OCI-LY7 (cell line): ENCODE results near the gene BCL10. TPM values are rescaled to one million over a fixed set of nuclear protein-coding genes. Genes with fewer than 3 reads are reported as not detected.

Source experiments
- BruUV-seq: library from RNA; stranded (reverse); fragments of 400-500 nt; replicated peaks from 2 replicates; lab custom pipeline; 2021; lab: Mats Ljungman, UMichigan
- CTCF ChIA-PET: fragments of 300-600 bp; sonication (Branson Sonifier 250); formaldehyde crosslinking; loops from one replicate; lab custom pipeline; 2022; ENCODE audit warnings: antibody characterized with exemption; ENCODE audit not compliant: unreplicated experiment; lab: Charles Lee
- POLR2A ChIA-PET: fragments of 300-600 bp; sonication (Branson Sonifier 250); formaldehyde crosslinking; loops from one replicate; lab custom pipeline; 2022; ENCODE audit warnings: antibody characterized with exemption; lab: Charles Lee
- DNase-seq: peaks from one replicate; pipeline ENCODE4 v3.0.0-alpha.2; 2015; ENCODE audit warnings: low spot score
- H2AFZ ChIP-seq: fragments of 200-600 bp; sonication (generic), shearing (Covaris generic); 2 replicates; pipeline ENCODE4 v1.6.1; 2014; ENCODE audit warnings: mild to moderate bottlenecking, antibody characterized with exemption, low read length, moderate library complexity
- H3K27ac ChIP-seq: fragments of 200-600 bp; sonication (generic); 2 replicates; pipeline ENCODE4 v1.5.1; 2014; ENCODE audit warnings: mixed run types, low read depth, mild to moderate bottlenecking, moderate library complexity, low read length, inconsistent platforms; ENCODE audit not compliant: poor library complexity, severe bottlenecking
- H3K36me3 ChIP-seq: fragments of 200-600 bp; sonication (generic); 2 replicates; pipeline ENCODE4 v1.6.1; 2014; ENCODE audit warnings: mild to moderate bottlenecking, antibody characterized with exemption, low read length, moderate library complexity, mixed read lengths; ENCODE audit not compliant: insufficient read depth
- H3K4me1 ChIP-seq: fragments of 200-600 bp; sonication (generic); 2 replicates; pipeline ENCODE4 v1.5.1; 2014; ENCODE audit warnings: mild to moderate bottlenecking, low read length; ENCODE audit not compliant: insufficient read depth, poor library complexity, severe bottlenecking
- H3K4me2 ChIP-seq: fragments of 200-600 bp; sonication (generic); 2 replicates; pipeline ENCODE4 v1.6.1; 2014; ENCODE audit warnings: mild to moderate bottlenecking, low read length
- H3K4me3 ChIP-seq: fragments of 200-600 bp; sonication (generic); 2 replicates; pipeline ENCODE4 v1.5.1; 2014; ENCODE audit warnings: mild to moderate bottlenecking, low read depth, low read length; ENCODE audit not compliant: poor library complexity, severe bottlenecking
- H3K79me2 ChIP-seq: fragments of 200-600 bp; sonication (generic); 2 replicates; pipeline ENCODE4 v1.6.1; 2016; ENCODE audit warnings: low read depth, mild to moderate bottlenecking, low read length, moderate library complexity, mixed read lengths; ENCODE audit not compliant: insufficient read depth
- H3K9me2 ChIP-seq: fragments of 200-600 bp; sonication (generic); 2 replicates; pipeline ENCODE4 v1.6.1; 2016; ENCODE audit warnings: mild to moderate bottlenecking, low read length, mixed read lengths; ENCODE audit not compliant: insufficient read depth
- H3K9me3 ChIP-seq: fragments of 200-600 bp; sonication (generic); 2 replicates; pipeline ENCODE4 v1.6.1; 2014; ENCODE audit warnings: mild to moderate bottlenecking, mixed run types, low read length, mixed read lengths
- H4K20me1 ChIP-seq: fragments of 200-600 bp; sonication (generic); 2 replicates; pipeline ENCODE4 v1.6.1; 2014; ENCODE audit warnings: mild to moderate bottlenecking, antibody characterized with exemption, low read length, moderate library complexity, mixed read lengths; ENCODE audit not compliant: insufficient read depth
- EZH2phosphoT487 ChIP-seq: fragments of 200-600 bp; sonication (generic); IDR thresholded peaks from 2 replicates; pipeline ENCODE4 v1.6.1; 2018; ENCODE audit warnings: low read depth, borderline replicate concordance, mild to moderate bottlenecking, mixed run types, antibody characterized with exemption, low read length, moderate library complexity, mixed read lengths
- intact Hi-C: fragments of 100-400 bp; cut with micrococcal nuclease; formaldehyde crosslinking; loops from one replicate; pipeline ENCODE4 v1.10.0; 2022; ENCODE audit not compliant: unreplicated experiment
- total RNA-seq, 2 experiments: library from RNA; depleted of rRNA in 1 of 2; stranded (reverse); fragments of >200 nt in 1 of 2; shearing (Covaris generic) in 1 of 2; gene quantifications; 2 replicates each; pipeline ENCODE4 v1.2.3, GENCODE V29; 2014 to 2022
- TF ChIP-seq, protein P1 (sequence below): fragments of 200-600 bp; sonication (generic); conservative IDR thresholded peaks from 2 replicates; pipeline ENCODE4 v1.5.1; 2014; ENCODE audit warnings: mild to moderate bottlenecking, antibody characterized with exemption, low read length, moderate library complexity, mixed read lengths

BCL10 gene
- total RNA-seq, 2 experiments from 2014 or later: 17.4 to 29.0 TPM

DNA sequence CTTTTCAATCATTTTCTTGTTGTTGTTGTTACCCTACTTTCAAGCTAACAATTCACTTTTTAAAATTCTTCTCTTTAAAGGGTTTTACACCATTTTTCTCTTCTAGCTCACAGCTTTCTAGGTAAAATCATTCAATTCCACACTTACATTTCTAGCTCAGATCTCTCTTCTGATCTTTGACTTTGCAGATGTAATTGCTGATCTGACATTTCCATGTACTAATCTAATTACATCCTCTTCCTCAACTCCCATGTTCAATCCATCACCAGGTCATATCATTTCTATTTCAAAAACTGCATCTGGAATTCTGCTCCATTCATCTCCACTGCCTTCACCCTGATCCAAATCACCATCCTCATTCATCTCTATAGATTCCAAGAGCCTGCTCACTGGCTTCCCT lies 3.0 kb downstream of the BCL10 start:
- Histone ChIP-seq H3K4me2 (peak overlapping the region; percentile 91), H2AFZ (no peak overlapping the region), H3K9me2 (no peaks in the 10 kb centered on the region), H3K4me1 (peaks cover 25% of the 10 kb centered on the region), H3K4me3 (no peak overlapping the region), H3K9me3 (no peaks in the 10 kb centered on the region), H4K20me1 (peaks cover 28% of the 10 kb centered on the region), H3K79me2 (peaks cover 64% of the 10 kb centered on the region), H3K36me3 (peaks cover 63% of the 10 kb centered on the region), H3K27ac (no peak overlapping the region)
- ChIA-PET CTCF (no interaction called here), POLR2A (interaction anchor here (0.7 to 2.6 kb wide), 3 partner anchors 12 to 58 kb away, joined by 3 to 11 read pairs (median 6); partner anchors contain the start of gene C1orf52)
- no peak for TF ChIP-seq EZH2phosphoT487
- TF ChIP-seq, protein P1, sequence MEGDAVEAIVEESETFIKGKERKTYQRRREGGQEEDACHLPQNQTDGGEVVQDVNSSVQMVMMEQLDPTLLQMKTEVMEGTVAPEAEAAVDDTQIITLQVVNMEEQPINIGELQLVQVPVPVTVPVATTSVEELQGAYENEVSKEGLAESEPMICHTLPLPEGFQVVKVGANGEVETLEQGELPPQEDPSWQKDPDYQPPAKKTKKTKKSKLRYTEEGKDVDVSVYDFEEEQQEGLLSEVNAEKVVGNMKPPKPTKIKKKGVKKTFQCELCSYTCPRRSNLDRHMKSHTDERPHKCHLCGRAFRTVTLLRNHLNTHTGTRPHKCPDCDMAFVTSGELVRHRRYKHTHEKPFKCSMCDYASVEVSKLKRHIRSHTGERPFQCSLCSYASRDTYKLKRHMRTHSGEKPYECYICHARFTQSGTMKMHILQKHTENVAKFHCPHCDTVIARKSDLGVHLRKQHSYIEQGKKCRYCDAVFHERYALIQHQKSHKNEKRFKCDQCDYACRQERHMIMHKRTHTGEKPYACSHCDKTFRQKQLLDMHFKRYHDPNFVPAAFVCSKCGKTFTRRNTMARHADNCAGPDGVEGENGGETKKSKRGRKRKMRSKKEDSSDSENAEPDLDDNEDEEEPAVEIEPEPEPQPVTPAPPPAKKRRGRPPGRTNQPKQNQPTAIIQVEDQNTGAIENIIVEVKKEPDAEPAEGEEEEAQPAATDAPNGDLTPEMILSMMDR: no peak
- no TSS peak for BruUV-seq
- intact Hi-C loops: loop anchor here (10.0 kb wide), 1 partner anchor 579 kb away; the partner anchor contains the start of gene SSX2IP
- no peak for DNase-seq

DNA sequence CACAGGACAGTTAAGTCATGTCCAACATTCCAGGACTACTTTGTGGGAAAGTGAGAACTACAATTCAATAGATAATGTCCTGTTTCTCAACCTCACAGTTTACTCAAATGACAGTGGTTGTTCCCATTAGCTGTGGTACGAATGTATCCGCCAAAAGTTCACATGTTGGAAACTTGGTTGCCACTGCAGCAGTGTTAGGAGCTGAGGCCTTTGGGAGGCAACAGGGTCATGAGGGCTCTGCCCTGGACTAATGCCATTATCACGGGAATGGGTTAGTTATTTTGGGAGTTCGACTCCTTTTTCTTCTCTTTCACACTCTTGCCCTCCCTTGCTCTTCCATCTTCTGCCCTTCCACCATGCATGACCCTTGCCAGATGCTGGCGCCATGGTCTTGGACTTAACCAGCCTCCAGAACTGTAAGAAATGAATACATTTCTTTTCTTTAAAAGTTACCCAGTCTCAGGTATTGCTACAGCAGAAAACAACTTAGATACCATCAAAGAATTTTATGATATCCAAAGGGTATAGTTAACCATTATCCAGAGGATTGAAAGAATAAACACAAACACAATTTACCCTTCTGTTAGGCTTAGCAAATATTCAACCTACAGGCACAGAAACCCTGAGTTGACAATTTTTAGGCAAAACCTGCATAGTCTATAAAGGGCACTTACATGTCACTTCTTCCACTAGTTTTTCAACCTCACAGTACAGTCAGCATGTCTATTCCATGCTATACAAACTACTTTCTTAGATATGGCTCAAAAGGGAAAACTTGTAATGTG lies 7.4 kb downstream of the BCL10 start:
- H4K20me1 ChIP-seq: peaks cover 13% of the 10 kb centered on the region
- no peaks in the 10 kb centered on the region for H3K9me3 ChIP-seq
- no peak for DNase-seq
- TF ChIP-seq EZH2phosphoT487: no peak
- TF ChIP-seq, protein P1: no peak
- intact Hi-C loops: loop anchor here (5.0 kb wide), 1 partner anchor 767 kb away; no protein-coding TSS in a partner anchor
- peaks cover 4% of the 10 kb centered on the region for H3K4me1 ChIP-seq
- H3K36me3 ChIP-seq: peaks cover 97% of the 10 kb centered on the region
- ChIA-PET CTCF (no interaction called here), POLR2A (interaction anchor here (0.5 to 1.6 kb wide), 4 partner anchors 10 to 1360 kb away, joined by 3 to 10 read pairs (median 4); partner anchors contain the start of gene C1orf52)
- no peak overlapping the region for H3K4me2 ChIP-seq
- H3K4me3 ChIP-seq: no peak overlapping the region
- no peak overlapping the region for H3K27ac ChIP-seq
- no peak overlapping the region for H2AFZ ChIP-seq
- no peaks in the 10 kb centered on the region for H3K9me2 ChIP-seq
- peaks cover 49% of the 10 kb centered on the region for H3K79me2 ChIP-seq
- BruUV-seq: no TSS peak
